B cell (primary cell): ENCODE results near the gene IL1R2. TPM values are rescaled to one million over a fixed set of nuclear protein-coding genes. Genes with fewer than 3 reads are reported as not detected.
A peak's percentile ranks its signal among the peaks of the same experiment; 100 is the strongest.

Source experiments
- ATAC-seq: fragments of 200-7000 bp; cut with Tn5 transposase; one replicate; pipeline ENCODE4 v1.10.0; 2021; ENCODE audit warnings: low read depth, mild to moderate bottlenecking, moderate number of reproducible peaks, moderate library complexity
- CTCF ChIA-PET: fragments of 350-600 bp; sonication (Branson Sonifier 250); formaldehyde crosslinking; loops from one replicate; lab custom pipeline; 2021; ENCODE audit warnings: antibody characterized with exemption, inconsistent platforms; lab: Charles Lee
- POLR2A ChIA-PET: fragments of 350-600 bp; sonication (Branson Sonifier 250); formaldehyde crosslinking; loops from one replicate; lab custom pipeline; 2021; ENCODE audit warnings: antibody characterized with exemption; lab: Charles Lee
- DNase-seq: peaks from one replicate; pipeline ENCODE4 v3.0.0; 2013
- H2AFZ ChIP-seq: 2 replicates; pipeline ENCODE4 v1.6.1; 2012; ENCODE audit warnings: mild to moderate bottlenecking, low read depth, low read length; ENCODE audit not compliant: insufficient read depth, poor library complexity, severe bottlenecking
- H3K27ac ChIP-seq, 2 donors: 1 replicate in 1 of 2; 2 replicates in 1 of 2; pipeline ENCODE4 v1.5.1; 2012 to 2013; ENCODE audit warnings: low read length in 2 of 2, mild to moderate bottlenecking in 2 of 2, moderate library complexity in 1 of 2
- H3K27me3 ChIP-seq, 4 experiments: fragments of 200-600 bp in 1 of 4; sonication (generic) in 1 of 4; replicated peaks in 1 of 4; 1 replicate in 2 of 4; 2 replicates in 2 of 4; pipeline versions ENCODE4 v1.6.1 to v1.7.0; 2013 to 2016; ENCODE audit warnings: low read length in 3 of 4, mild to moderate bottlenecking in 2 of 4, mixed read lengths in 1 of 4, moderate library complexity in 1 of 4; ENCODE audit not compliant: insufficient read depth in 4 of 4, control insufficient read depth in 3 of 4; ENCODE audit errors: control extremely low read depth in 1 of 4
- H3K36me3 ChIP-seq, 2 experiments: replicated peaks in 1 of 2; 1 replicate in 1 of 2; 2 replicates in 1 of 2; pipeline versions ENCODE4 v1.6.1 to v1.7.1; 2013; ENCODE audit warnings: low read length in 1 of 2; ENCODE audit not compliant: insufficient read depth in 2 of 2, control insufficient read depth in 1 of 2; ENCODE audit errors: control extremely low read depth in 1 of 2, extremely low read depth in 1 of 2
- H3K4me1 ChIP-seq, 2 donors: fragments of 200-600 bp in 1 of 2; sonication (generic) in 1 of 2; 1 replicate in 1 of 2; 2 replicates in 1 of 2; pipeline versions ENCODE4 v1.5.1 to v1.6.1; 2013 to 2017; ENCODE audit warnings: low read length in 2 of 2; ENCODE audit not compliant: control insufficient read depth in 2 of 2, insufficient read depth in 2 of 2
- H3K4me2 ChIP-seq: replicated peaks from 2 replicates; pipeline ENCODE3; 2012; ENCODE audit warnings: mild to moderate bottlenecking, low read depth, low read length; ENCODE audit not compliant: poor library complexity, severe bottlenecking
- H3K4me3 ChIP-seq, 5 experiments: fragments of 200-600 bp in 1 of 5; sonication (generic) in 1 of 5; 1 replicate in 3 of 5; 2 replicates in 2 of 5; pipeline versions ENCODE4 v1.5.1 to v1.7.0; 2011 to 2016; ENCODE audit warnings: low read length in 4 of 5, mild to moderate bottlenecking in 4 of 5, low read depth in 2 of 5, control low read depth in 1 of 5, moderate library complexity in 1 of 5; ENCODE audit not compliant: insufficient read depth in 1 of 5; ENCODE audit errors: control extremely low read depth in 1 of 5, extremely low read depth in 1 of 5
- H3K79me2 ChIP-seq: fragments of 200-600 bp; sonication (generic); one replicate; pipeline ENCODE4 v1.6.0; 2016; ENCODE audit warnings: low read length; ENCODE audit not compliant: control insufficient read depth, insufficient read depth
- H3K9ac ChIP-seq: fragments of 200-600 bp; sonication (generic); 2 replicates; pipeline ENCODE4 v1.6.1; 2017; ENCODE audit warnings: mild to moderate bottlenecking, low read length, moderate library complexity
- H3K9me3 ChIP-seq, 3 donors: one replicate each; pipeline versions ENCODE4 v1.6.1 to v1.7.1; 2013; ENCODE audit warnings: low read length in 2 of 3; ENCODE audit not compliant: control insufficient read depth in 2 of 3, insufficient read depth in 1 of 3; ENCODE audit errors: control extremely low read depth in 1 of 3
- H4K20me1 ChIP-seq: 2 replicates; pipeline ENCODE4 v1.6.0; 2012; ENCODE audit warnings: mild to moderate bottlenecking, low read length; ENCODE audit not compliant: insufficient read depth, control insufficient read depth, poor library complexity, severe bottlenecking
- H3K27ac Mint-ChIP-seq: one replicate; pipeline ENCODE4 v1.8.0; 2021; ENCODE audit warnings: mixed read lengths
- H3K27me3 Mint-ChIP-seq: one replicate; pipeline ENCODE4 v1.8.0; 2021; ENCODE audit warnings: mixed read lengths
- H3K4me1 Mint-ChIP-seq: one replicate; pipeline ENCODE4 v1.8.0; 2021; ENCODE audit warnings: mixed read lengths
- H3K4me3 Mint-ChIP-seq: one replicate; pipeline ENCODE4 v1.8.0; 2021; ENCODE audit warnings: mixed read lengths
- H3K9me3 Mint-ChIP-seq: one replicate; pipeline ENCODE4 v1.8.0; 2022; ENCODE audit warnings: mixed read lengths; ENCODE audit not compliant: insufficient read depth
- EZH2 ChIP-seq: IDR thresholded peaks from 2 replicates; pipeline ENCODE4 v1.6.1; 2012; ENCODE audit warnings: borderline replicate concordance, low read depth, mild to moderate bottlenecking, moderate library complexity, low read length; ENCODE audit not compliant: insufficient read depth, poor library complexity, severe bottlenecking
- WGBS: methylation state at CpG from one replicate; pipeline ENCODE4 v1.1.5; 2013; ENCODE audit warnings: missing lambda C conversion rate; ENCODE audit not compliant: insufficient coverage; 5-methylcytosine and 5-hydroxymethylcytosine counted together
- intact Hi-C: fragments of 100-400 bp; cut with micrococcal nuclease; formaldehyde crosslinking; loops from one replicate; pipeline ENCODE4 v1.10.0; 2022
- polyA plus RNA-seq: library from polyadenylated mRNA; depleted of rRNA; stranded (reverse); fragments of >200 nt; gene quantifications from 2 replicates; pipeline ENCODE4 v1.2.3, GENCODE V29; 2012
- total RNA-seq, 2 donors: library from RNA; stranded (reverse); fragments of 120-200 nt in 1 of 2; gene quantifications; 1 replicate in 1 of 2; 2 replicates in 1 of 2; pipeline versions ENCODE4 v1.2.3 to v1.2.4, GENCODE V29; 2013 to 2022
- TF ChIP-seq, protein P1 (sequence below): fragments of 200-600 bp; IDR thresholded peaks from one replicate; pipeline ENCODE4 v1.8.0; 2022; ENCODE audit warnings: antibody characterized with exemption, mild to moderate bottlenecking

The IL1R2 gene
- total and polyA plus RNA-seq, 2 donors (not counting 1 experiment from before 2014, with no cell fraction given) = not detected

DNA sequence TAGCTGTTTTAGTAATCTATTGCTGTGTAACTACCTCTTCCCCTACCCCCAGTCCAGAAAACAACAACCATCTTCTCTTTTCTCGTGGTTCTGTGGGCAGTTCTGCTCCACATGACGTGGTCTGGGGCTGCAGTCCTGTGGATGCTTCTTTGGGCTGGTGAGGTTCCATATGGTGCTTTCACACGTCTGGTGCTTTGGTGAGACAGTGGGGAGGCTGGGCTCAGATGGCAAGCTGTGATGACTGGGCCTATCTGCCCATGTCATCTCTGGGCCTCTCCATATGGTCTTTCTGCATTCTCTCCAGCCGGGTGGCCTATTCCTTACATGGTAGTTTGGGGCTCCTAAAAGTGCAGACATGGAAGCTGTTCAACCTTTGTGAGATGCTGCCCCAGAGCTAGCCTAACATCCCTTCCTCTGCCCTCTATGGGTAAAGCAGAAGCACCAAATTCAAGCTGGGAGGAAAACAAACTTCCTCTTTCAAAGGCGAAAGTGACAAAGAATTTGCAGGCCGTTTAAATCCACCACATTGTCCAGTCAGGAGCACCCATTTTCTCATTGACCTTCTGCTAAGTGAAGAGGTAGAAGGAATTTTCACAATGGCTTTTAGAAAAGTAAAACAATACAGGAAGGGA is 82.5 kb downstream of the IL1R2 start:
- peaks cover 10% of the 10 kb centered on the region for H3K27me3 Mint-ChIP-seq
- CTCF ChIA-PET = no interaction called here
- Histone ChIP-seq H3K36me3 (no peaks in the 10 kb centered on the region), H3K4me3 (no peak overlapping the region), H3K27ac (no peak overlapping the region), H2AFZ (no peak overlapping the region), H3K27me3 (peaks cover 0 to 2% (median 0%) of the 10 kb centered on the region in 4 experiments), H4K20me1 (no peaks in the 10 kb centered on the region), H3K79me2 (no peaks in the 10 kb centered on the region), H3K9me3 (no peaks in the 10 kb centered on the region), H3K9ac (no peak overlapping the region), H3K4me2 (no peak overlapping the region), H3K4me1 (peaks cover 3 to 6% of the 10 kb centered on the region in 2 donors)
- POLR2A ChIA-PET = no interaction called here
- intact Hi-C loops = no loop called here
- no peak for TF ChIP-seq EZH2
- TF ChIP-seq, protein P1, sequence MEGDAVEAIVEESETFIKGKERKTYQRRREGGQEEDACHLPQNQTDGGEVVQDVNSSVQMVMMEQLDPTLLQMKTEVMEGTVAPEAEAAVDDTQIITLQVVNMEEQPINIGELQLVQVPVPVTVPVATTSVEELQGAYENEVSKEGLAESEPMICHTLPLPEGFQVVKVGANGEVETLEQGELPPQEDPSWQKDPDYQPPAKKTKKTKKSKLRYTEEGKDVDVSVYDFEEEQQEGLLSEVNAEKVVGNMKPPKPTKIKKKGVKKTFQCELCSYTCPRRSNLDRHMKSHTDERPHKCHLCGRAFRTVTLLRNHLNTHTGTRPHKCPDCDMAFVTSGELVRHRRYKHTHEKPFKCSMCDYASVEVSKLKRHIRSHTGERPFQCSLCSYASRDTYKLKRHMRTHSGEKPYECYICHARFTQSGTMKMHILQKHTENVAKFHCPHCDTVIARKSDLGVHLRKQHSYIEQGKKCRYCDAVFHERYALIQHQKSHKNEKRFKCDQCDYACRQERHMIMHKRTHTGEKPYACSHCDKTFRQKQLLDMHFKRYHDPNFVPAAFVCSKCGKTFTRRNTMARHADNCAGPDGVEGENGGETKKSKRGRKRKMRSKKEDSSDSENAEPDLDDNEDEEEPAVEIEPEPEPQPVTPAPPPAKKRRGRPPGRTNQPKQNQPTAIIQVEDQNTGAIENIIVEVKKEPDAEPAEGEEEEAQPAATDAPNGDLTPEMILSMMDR = no peak
- DNase-seq (peak; percentile 16), ATAC-seq (no peak)
- 0% methylated on average over 1 of the region's 6 CpGs for WGBS
- no peak overlapping the region for H3K4me3 Mint-ChIP-seq
- no peak overlapping the region for H3K27ac Mint-ChIP-seq
- peaks cover 6% of the 10 kb centered on the region for H3K4me1 Mint-ChIP-seq
- H3K9me3 Mint-ChIP-seq = no peaks in the 10 kb centered on the region

DNA sequence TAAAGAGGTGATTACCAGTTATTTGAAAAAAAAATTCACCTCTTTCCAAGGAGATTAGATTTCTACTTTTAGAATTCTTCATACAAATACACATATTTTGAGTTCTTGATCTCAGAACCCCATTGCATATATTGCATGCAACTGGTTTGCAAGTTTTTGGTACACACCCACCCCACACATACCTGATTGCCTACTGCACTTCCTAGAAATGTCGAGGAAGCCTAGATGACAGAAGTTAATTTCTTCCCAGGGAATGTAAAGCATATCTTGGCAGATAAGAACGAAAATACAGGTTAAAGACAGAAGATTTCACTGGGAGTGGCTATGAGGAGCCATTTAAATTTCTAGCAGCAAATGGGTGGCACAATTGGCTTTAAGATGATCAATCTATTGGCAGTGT is 83.7 kb downstream of the IL1R2 start:
- peaks cover 3 to 6% of the 10 kb centered on the region in 2 donors for H3K4me1 ChIP-seq
- Mint-ChIP-seq H3K4me3 (no peak overlapping the region), H3K4me1 (peaks cover 8% of the 10 kb centered on the region), H3K27ac (no peak overlapping the region), H3K9me3 (no peaks in the 10 kb centered on the region), H3K27me3 (peaks cover 10% of the 10 kb centered on the region)
- H3K9ac ChIP-seq = no peak overlapping the region
- no peak for ATAC-seq
- no peak overlapping the region for H3K27ac ChIP-seq
- 82% methylated on average over 1 of the region's 2 CpGs for WGBS
- ChIA-PET CTCF (no interaction called here), POLR2A (no interaction called here)
- H3K27me3 ChIP-seq = peaks cover 0 to 2% (median 0%) of the 10 kb centered on the region in 4 experiments
- no peaks in the 10 kb centered on the region for H3K36me3 ChIP-seq
- H2AFZ ChIP-seq = no peak overlapping the region
- no peak for DNase-seq
- H3K4me3 ChIP-seq = no peak overlapping the region
- no peak for TF ChIP-seq EZH2
- TF ChIP-seq, protein P1 = no peak
- H3K4me2 ChIP-seq = no peak overlapping the region
- no peaks in the 10 kb centered on the region for H3K9me3 ChIP-seq
- intact Hi-C loops = no loop called here
- H4K20me1 ChIP-seq = no peaks in the 10 kb centered on the region
- no peaks in the 10 kb centered on the region for H3K79me2 ChIP-seq
